HG03565 (cell line): ENCODE data around the gene GLCE.

Experiments used
- ATAC-seq: cut with Tn5 transposase; IDR thresholded peaks from one replicate; pipeline ENCODE4 v1.9.1; 2021; ENCODE audit warnings: mild to moderate bottlenecking, moderate library complexity; ENCODE audit not compliant: unreplicated experiment

GLCE gene

DNA sequence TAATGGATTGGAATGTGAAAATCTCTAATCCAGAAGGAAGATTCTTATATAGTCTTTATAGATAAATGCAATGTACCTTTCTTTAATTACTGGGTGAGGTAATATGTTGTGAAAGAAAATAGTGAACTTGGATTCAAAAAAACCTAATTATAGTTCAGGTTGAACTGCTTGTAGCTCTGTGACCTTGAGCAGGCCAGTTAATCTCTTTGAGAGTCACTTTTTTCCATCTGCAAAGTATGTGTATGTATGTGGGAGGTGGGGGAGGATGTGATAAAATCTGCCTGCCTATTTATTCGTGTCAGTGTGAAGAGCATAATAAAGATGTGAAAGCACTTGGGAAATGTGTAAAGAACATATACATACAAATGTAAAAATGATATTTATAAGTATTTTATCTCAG, 34.4 kb downstream of the GLCE start:
- ATAC-seq, result no peak

DNA sequence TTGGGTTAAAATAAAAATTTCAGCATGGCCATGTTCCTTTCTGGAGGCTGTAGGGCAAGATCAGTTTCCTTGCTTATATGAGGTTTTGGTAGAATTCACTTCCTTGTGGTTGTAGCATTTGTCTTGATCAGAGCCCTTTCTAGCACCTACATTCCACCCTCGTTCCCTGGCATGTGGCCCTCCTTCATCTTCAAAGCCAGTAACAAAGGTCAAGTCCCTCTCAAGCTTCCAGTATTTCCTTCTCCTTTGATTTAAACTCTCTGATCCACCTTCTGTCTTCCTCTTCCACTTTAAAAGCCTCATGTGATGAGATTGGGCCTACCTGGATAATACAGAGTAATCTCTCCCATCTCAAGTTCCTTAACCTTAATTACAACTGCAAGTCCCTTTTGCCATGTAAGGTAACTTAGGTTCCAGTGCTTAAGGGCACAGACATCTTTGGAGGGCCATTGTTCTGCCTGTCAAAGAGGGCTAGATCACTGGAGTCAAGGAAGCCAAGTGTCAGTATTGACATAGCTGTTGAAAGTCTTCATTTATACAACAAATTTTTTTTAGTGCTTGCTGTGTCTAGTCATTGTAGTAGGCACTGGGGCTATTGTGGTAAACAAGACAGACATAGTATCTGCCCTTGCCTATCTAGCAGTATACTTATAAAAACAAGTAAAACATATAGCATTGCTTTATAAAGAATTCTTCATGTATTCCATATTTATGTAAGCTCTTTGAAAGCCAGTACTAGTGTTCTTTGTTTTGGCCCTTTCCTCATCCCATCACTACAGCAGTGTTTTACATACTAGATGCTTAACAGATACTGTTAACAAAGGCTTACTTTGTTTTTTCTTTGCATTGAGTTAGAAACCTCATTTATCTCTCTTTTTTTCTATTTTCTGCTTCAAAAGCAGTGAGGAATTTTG, 40.7 kb downstream of the GLCE start:
- no peak for ATAC-seq

DNA sequence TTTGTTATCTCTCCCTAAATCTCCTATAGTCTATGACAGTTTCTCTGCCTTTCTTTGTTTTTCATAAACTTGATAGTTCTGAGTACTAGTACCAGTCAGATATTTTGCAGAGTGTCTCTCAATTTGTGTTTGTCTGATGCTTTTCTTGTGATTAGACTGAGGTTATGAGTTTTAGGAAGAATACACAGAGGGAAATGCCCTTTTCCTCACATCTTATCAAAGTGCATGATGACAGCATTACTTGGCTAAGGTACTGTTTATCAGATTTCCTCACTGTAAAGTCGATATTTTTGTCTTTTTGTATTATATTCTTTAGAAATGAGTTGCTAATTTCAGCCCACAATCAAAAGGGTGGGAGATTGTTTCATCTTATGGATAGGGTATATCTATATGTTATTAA, 45.6 kb downstream of the GLCE start:
- ATAC-seq, result no peak

DNA sequence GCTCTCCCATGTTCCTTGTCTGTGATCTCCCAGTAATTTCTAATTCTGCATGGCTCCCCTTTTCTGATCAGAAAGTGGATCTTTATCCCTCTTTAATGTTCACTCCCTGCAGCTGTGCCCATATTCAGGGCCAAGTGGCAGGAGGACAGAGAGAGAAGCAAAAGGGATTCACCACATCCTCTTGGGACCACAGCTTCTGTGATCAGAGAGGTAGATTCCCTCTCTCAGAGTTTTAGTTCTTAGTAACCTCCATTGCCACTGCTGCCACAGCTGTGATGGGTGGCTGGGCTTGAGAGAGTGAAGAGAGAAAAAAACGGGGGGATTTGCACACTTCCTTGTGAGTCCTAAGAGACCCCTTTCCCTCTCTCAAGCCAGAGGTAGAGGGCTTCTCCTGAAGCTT, 49.2 kb downstream of the GLCE start:
- ATAC-seq, result no peak

DNA sequence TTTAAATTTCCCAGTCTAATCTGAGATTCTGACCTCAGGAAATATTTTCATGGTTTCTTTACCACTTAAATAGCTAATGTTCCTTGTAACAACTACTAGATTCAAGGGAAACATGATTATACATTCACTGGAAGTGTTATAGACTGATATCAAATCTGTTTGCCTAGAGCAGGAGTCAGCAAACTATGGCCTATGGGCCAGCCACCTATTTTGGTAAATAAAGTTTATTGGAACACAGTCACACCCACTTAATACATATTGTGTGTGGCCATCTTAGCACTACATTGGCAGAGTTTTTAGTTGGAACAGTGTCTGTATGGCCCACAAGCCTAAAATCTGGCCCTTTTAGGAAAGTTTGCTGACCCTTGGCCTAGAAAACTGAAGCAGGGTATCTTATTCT, 50.1 kb downstream of the GLCE start:
- no peak for ATAC-seq

DNA sequence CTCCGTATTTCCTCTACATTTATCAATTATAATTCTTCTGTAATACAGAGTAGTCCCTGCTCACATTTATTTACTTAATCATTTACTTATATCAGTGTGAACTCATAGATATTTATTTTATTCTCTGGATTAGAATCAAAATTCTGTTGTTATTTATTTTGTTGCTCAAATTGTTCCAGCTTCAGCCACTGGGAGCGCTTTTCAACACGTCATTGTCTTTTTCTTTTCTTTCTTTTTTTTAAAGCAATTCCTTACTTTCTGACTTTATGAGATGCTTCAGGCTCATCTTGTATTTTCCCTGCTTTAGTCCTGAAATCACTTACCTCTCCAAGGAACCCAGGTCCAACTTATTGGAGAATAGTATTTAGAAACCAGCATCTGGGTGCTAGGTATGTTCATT, 53.4 kb downstream of the GLCE start:
- no peak for ATAC-seq

DNA sequence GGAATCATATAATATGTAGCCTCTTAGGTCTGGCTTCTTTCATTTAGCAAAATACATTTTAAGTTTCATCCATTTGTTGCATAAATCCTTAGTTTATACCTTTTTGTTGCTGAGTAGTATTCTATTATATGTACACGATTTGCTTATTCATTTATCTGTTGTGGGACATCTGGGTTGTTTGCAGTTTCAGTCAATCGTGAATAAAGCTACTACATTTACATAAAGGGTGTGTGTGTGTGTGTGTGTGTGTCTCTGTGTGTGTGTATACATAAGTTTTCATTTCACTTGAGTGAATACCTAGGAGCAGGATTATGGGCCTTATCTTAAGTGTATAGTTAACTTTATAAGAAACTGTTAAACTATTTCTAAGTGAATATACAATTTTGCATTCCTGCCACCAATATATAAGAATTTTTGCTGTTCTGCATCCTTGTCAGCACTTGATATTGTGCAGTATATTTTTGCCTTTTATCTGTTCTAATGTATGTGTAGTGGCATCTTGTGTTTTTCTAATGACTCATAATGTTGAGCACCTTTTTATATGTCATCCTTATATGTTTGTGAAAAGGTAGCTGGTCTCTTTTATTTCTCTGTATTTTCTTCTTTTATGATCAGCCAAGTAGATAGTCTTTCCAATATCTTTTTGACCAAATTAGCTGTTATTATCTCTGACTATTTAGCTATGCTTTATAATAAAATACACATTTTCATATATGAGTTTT, 55.0 kb downstream of the GLCE start:
- ATAC-seq, result no peak

DNA sequence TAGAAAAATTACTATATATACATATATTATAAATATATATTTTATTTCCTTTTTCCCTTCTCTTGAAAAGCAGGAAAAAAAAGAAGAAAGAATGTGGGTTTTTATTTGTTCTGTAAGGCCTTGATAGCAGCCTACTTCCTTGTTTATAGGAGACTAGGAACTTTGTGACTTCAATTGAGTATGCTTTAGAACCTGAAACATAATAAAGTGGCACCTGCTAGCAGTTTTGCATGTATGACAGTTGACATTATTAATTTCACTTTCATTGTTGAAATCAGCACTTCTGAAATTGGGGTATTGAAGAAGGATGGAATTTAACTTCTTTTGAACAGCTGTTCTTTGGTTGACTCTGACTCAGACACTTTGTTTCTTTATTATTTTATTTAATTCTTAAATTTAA, 56.9 kb downstream of the GLCE start:
- ATAC-seq, result no peak

DNA sequence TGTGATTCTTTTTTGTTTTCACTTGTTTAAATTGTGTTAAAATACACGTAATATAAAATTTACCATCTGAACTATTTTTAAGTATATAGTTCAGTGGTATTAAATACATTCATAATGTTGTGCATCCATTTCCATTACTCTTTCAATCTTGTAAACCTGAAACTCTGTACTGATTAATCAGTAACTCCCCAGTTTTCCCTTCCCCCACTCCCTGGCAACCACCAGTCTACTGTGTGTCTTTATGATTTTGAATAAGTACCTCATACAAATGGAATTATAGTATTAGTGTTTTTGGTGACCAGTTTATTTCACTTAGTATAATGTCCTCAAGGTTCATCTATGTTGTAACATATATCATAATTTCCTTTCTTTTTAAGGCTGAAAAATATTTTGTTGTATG, 59.3 kb downstream of the GLCE start:
- no peak for ATAC-seq

DNA sequence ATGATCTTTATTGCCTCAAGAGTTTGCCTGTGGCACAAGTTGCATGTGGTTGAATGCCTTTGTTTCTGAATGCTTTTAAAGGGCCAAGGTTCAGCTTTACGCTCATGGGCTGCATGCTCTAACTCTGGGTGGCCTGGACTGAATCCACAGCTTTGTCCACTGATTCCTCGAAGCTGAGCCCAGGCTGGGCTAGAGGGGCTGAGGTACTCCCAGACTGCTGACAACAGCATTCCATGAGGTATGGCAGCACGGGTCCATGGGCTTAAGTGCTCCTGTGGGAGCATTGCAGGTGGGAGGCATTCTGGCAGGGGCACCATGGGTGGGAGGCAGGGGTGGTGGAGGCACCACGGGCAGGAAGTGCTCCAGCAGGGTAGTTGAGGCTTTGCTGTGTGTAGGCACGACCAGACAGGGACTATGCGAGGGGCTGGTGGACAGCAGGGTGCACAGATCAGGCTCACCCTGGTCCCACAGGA, 61.6 kb downstream of the GLCE start:
- no peak for ATAC-seq

DNA sequence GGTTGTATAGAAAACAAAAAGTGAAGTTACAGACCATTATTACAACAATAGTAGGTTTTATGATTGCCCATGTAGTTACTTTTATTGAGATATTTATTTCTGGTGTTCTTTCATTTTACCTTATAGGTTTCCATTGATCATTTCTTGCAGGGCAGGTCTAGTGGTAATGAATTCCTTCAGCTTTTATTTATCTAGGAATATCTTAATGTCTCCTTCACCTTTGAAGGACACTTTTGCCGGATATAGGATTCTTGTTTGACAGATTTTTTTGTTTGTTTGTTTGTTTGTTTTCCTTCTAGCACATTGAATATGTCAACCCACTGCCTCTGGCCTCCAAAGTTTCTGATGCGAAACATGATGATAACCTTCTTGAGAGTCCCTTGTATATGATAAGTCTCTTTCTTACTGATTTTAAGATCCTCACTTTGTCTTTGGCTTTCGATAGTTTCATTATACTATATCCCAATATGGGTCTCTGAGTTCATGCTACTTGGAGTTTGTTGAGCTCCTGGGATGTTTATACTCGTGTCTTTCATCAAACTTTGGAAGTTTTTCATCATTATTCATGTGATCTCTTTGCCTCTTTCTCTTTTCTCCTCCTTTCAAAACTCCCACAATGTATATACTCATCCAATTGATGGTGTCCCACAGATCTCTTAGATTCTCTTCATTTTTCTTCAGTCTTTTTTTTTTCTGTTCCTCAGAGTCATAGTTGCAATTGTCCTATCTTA, 62.8 kb downstream of the GLCE start:
- ATAC-seq, result no peak

DNA sequence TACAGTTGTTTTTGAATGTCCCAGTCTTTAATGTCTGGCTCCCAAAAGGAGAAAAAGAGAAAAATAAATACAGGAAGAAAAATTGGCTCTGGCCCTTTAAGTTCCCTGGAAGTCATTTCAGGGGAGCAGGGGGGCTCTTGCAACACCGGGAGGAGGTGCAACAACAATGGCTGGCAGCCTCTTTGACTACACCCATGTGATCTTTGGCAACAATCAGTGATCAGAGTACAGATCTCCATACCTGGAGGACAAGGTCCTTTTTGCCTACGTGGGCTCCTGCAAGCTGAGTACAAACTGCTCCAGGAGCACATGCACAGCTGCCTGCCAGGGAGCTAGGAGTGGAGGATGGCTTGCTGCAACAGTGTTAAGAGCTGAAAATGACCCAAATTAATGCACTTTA, 63.9 kb downstream of the GLCE start:
- no peak for ATAC-seq

DNA sequence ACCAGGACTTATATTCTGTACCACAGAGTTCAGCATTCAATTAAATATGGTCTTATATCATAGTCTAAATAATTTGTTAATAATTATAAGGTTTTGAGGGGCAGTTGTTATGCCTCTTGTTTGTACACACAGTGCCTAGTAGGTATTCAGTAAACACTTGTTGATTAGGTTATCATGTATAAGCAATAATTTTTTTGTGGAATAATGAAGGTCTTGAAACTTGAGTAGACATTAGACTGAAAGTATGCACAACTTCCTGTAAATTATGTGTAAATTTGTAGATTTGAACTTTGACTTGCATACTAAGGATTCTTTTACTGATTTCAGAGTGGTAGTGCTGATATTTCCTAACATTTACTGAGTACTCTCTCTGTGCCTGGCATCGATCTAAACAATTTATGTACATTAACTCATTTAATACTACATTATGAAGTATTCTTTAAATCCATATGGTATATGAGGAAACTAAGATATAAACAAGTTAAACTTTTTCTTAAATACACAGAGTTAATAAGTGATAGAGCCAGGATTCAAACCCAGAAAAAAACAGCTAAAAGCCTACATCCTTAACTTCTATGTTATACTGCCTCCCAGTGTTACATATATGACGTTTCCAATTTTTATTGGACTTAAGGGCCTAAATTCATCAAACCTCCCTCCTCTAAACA, 65.1 kb downstream of the GLCE start:
- no peak for ATAC-seq

DNA sequence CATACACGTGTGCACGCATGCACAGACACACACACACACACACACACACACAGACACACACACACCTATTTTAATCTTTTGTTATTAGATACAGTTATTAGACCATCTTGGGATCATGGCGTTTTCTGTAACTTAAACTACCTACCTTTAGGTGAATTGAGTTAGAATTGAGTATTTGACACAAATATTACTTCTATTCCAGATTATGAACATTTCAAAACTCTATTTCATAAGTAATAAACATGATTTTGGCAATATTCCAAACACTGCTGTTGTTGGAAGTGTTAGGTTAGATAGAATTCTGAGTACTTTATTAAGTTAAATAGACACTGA, 65.6 kb downstream of the GLCE start:
- no peak for ATAC-seq

DNA sequence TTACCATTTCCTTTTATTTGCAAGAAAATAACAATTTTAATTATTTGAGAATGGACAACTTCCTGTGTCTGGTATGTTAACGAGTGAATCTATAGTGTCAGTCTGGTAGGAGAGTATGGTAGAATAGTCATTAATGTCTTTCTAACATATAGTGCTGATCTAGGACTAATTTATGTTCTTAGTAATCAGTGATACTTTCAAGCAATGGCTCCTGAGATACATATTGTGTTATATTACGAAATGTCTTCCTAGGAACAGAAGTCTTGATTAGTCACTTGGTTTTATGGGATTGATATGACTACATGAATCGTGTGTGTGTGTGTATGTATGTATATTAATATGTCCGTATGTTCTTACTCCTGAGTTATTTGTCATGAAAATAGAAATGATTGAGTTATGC, 71.7 kb downstream of the GLCE start:
- ATAC-seq, result no peak

DNA sequence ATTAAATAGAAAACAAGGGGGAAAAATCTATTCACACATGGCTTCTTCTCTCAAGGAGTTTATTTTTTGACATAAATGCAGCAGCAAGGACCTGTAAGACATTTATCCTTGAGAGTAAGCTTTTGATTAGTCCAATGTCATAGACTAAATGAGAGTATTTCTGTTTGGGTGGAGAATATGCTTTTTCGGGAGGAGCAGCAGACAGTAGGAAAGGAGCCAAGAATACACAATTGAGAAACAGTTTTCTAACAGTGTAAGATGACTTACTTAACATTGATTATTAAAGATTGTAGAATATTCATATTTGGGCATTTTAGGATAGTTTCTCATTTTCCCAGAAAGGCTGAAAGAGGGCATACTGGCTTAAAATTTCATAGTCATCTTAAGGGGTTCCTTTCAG, 72.3 kb downstream of the GLCE start:
- no peak for ATAC-seq

DNA sequence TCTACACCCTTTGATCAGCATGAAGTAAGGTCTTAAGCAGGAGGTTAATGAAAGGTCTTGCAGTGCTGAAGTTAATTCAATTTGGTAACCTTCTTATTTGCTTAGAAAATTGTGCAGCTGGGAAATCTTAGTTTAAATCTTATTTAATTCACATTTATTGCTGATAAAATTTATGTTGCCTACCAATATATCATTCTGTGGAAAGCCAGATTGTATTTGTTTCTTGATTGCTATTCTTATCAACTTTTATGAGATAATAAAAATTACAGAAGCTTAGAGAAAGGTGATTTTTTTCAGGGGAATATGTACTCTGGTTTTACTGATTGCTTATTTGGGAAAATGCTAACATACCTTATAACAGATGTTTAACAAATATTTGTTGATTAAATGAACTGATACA, 74.2 kb downstream of the GLCE start:
- no peak for ATAC-seq

DNA sequence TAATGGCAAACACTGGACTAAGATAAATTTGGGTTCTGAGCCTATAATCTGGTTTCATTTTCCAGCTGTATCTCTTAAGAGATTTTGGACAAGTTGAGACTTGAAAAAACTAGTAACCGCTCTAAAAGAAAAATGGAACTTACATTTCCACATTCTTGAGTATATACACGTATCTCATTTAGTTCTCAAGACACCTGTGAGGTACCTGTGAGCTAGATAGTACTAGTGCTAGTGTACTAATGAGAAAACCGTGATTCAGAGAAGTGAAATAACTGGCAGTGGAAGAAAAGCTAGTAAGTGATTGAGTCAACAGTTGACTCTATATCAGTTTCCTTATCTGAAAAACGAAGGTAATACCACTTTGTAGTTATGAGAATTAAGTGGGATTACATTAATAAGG, 76.1 kb downstream of the GLCE start:
- no peak for ATAC-seq

DNA sequence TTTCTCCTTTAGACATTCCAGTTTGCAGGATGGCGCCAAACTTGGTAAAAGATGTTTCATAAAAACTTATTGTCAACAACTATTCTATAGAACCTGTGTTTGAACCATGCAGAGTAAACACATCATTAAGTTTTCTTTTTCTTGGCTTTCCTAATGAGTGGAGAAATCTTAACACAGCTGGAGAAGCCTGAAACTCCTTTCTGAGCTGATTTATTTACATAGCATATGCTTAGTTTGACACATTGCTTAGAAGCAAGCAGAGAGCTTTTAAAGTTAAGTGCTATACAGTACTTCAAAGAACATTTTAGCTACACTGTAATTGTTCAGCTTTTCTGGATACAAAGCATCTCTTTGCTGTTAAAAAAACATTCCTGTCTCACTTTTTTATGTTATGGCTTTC, 77.3 kb downstream of the GLCE start:
- ATAC-seq, result no peak

DNA sequence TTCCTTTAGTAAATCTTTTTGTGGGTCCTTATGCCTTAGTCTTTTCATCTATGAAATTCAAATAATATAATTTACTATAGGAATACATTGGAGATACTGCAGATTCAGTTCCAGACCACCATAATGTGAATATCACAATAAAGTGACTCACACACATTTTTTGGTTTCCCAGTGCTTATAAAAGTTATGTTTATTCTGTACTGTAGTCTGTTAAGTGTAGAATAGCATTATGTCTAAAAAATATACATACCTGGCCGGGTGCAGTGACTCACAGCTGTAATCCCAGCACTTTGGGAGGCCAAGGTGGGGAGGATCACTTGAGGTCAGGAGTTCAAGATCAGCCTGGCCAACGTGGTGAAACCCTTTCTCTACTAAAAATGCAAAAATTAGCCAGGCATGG, 84.4 kb downstream of the GLCE start:
- no peak for ATAC-seq

DNA sequence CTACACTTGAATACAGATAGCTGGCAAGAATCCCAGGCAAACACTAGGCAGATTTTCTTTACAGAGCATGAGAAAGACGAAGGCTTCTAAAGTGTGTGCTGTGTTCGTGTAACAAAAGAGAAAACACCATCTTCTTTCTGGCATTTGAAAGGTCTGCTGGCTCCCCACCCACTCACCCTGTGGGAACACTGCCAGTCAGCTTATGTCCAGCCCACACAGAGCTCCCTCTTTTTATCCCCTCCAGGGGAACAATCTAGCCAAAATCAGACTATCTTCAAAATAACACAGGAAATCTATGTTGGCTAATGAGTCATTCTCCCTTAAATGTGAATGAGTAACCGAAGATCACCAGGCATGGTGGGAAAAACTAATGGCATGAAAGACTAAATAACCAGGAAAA, 92.7 kb downstream of the GLCE start:
- no peak for ATAC-seq
